Duodenal mucosa (tissue), 2 donors: Measurements from ENCODE around the gene PREP.
"Not testable (repeated sequence)": the region's sequence is repeated elsewhere in the genome, so short reads cannot be mapped to it uniquely, and the experiment has no call there.

Experiments
- H3K27ac ChIP-seq: one replicate; pipeline ENCODE4 v1.7.0; 2013; ENCODE audit warnings: low read depth, low read length
- H3K27me3 ChIP-seq, 2 donors: one replicate each; pipeline ENCODE4 v1.7.0; 2013; ENCODE audit warnings: low read length in 2 of 2, control low read depth in 1 of 2; ENCODE audit not compliant: insufficient read depth in 2 of 2, control insufficient read depth in 1 of 2
- H3K36me3 ChIP-seq, 2 donors: one replicate each; pipeline ENCODE4 v1.7.0; 2013; ENCODE audit warnings: low read length in 2 of 2, control low read depth in 1 of 2; ENCODE audit not compliant: insufficient read depth in 2 of 2, control insufficient read depth in 1 of 2
- H3K4me1 ChIP-seq, 2 donors: one replicate each; pipeline ENCODE4 v1.7.0; 2013; ENCODE audit warnings: low read length in 2 of 2, control low read depth in 1 of 2; ENCODE audit not compliant: insufficient read depth in 2 of 2, control insufficient read depth in 1 of 2
- H3K4me3 ChIP-seq, 2 donors: one replicate each; pipeline ENCODE4 v1.7.0; 2013; ENCODE audit warnings: low read length in 2 of 2, low read depth in 1 of 2
- H3K9ac ChIP-seq, 2 donors: one replicate each; pipeline ENCODE4 v1.7.0; 2013; ENCODE audit warnings: low read length in 2 of 2, low read depth in 1 of 2
- H3K9me3 ChIP-seq, 2 donors: one replicate each; pipeline ENCODE4 v1.7.0; 2013; ENCODE audit warnings: low read length in 2 of 2, control low read depth in 1 of 2; ENCODE audit not compliant: control insufficient read depth in 1 of 2

PREP gene

GRCh38 chr6:105259913-105260889 is 142.7 kb downstream of the PREP start:
- Histone ChIP-seq H3K4me3 (no peak overlapping the region), H3K9ac (no peak overlapping the region), H3K27me3 (no peaks in the 10 kb centered on the region), H3K4me1 (peaks cover 0 to 5% of the 10 kb centered on the region in 2 donors), H3K27ac (no peak overlapping the region), H3K9me3 (no peaks in the 10 kb centered on the region), H3K36me3 (no peaks in the 10 kb centered on the region)

DNA sequence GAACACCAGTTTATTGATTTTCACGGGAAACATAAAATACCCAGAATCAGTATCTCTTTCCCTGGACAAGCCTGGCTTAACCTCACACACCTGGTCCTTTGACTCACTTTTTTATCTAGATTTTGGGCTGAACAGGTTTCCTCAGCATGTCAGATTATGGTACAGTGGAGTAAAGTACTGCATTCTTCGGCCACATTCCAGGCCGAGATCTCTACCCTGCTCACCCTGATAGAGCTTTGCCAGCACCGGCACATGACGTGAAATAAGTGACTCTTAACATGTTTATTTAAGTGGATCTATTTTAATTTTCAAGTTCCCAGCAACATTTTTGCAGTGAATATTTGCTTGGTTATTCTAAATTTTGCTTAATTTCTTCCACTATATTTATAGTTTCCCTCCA is 144.1 kb downstream of the PREP start:
- no peak overlapping the region for H3K27ac ChIP-seq
- H3K4me1 ChIP-seq: peaks cover 0 to 5% of the 10 kb centered on the region in 2 donors
- no peaks in the 10 kb centered on the region for H3K36me3 ChIP-seq
- no peaks in the 10 kb centered on the region for H3K9me3 ChIP-seq
- H3K4me3 ChIP-seq: no peak overlapping the region
- H3K9ac ChIP-seq: no peak overlapping the region
- no peaks in the 10 kb centered on the region for H3K27me3 ChIP-seq

DNA sequence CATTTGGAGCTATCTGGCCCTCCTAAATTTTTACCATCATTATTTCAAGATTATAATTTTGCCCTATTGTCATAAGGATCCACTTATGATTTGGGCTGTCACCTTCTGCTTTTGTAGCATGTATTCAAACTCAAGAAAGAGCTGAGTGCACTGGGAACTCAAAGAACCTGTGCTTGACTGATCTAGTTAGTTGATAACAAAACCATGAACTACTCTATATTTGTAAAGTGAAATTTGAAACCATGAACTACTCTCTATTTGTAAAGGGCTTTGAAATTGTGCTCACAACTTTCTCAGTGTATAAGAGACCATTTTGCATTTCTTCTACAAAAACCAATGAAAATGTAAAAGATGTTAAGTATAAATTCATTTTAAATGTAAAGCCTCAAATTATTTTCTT is 145.5 kb downstream of the PREP start:
- H3K4me3 ChIP-seq: no peak overlapping the region
- H3K36me3 ChIP-seq: no peaks in the 10 kb centered on the region
- no peaks in the 10 kb centered on the region for H3K27me3 ChIP-seq
- H3K9ac ChIP-seq: no peak overlapping the region
- H3K27ac ChIP-seq: no peak overlapping the region
- H3K4me1 ChIP-seq: peaks cover 0 to 5% of the 10 kb centered on the region in 2 donors
- H3K9me3 ChIP-seq: no peaks in the 10 kb centered on the region

GRCh38 chr6:105256619-105257018 is 146.3 kb downstream of the PREP start:
- no peak overlapping the region for H3K27ac ChIP-seq
- H3K4me1 ChIP-seq: peaks cover 0 to 5% of the 10 kb centered on the region in 2 donors
- H3K9me3 ChIP-seq: no peaks in the 10 kb centered on the region
- H3K4me3 ChIP-seq: no peak overlapping the region
- H3K27me3 ChIP-seq: no peaks in the 10 kb centered on the region
- H3K9ac ChIP-seq: no peak overlapping the region
- no peaks in the 10 kb centered on the region for H3K36me3 ChIP-seq

DNA sequence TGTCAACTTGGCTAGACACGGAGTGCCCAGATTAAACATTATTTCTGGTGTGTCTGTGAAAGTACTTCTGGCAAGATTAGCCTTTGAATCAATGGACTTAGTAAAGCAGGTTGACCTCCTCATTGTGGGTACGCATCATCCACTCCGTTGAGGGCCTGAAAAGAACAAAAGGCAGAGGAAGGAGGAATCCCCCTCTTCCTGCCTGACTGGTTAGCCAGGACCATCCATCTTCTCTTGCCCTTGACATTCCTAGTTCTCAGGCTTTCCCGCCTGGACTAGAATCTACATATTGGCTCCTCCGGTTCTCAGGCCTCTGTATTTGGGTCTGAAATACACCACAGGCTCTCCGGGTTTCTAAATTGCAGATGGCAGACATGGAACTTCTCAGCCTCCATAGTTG is 149.1 kb downstream of the PREP start:
- Histone ChIP-seq H3K27me3 (no peaks in the 10 kb centered on the region), H3K4me1 (no peaks in the 10 kb centered on the region), H3K9me3 (no peaks in the 10 kb centered on the region), H3K27ac (no peak overlapping the region), H3K36me3 (no peaks in the 10 kb centered on the region), H3K9ac (no peak overlapping the region), H3K4me3 (no peak overlapping the region)

GRCh38 chr6:105251689-105252088 is 151.2 kb downstream of the PREP start:
- Histone ChIP-seq H3K36me3 (no peaks in the 10 kb centered on the region), H3K4me1 (no peaks in the 10 kb centered on the region), H3K27ac (no peak overlapping the region), H3K27me3 (no peaks in the 10 kb centered on the region), H3K9me3 (no peaks in the 10 kb centered on the region), H3K9ac (no peak overlapping the region), H3K4me3 (no peak overlapping the region)

DNA sequence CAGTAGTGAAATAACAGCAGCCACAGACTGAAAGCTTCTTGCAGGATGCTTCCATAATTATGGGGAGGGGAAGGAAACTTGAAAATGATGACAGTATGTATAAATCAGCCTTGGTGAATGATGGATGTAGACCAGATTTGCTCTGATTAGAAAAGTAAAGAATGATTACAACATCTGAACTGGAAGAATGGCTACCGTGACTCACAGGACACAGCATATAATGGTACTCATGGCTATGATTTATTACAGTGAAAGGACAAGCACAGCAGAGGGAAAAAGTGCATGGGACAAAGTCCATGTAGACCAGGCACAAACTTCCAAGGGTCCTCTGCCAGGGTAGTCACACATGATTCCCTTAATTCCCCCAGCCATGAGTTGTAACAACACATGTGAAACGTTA is 152.3 kb downstream of the PREP start:
- H3K4me1 ChIP-seq: no peaks in the 10 kb centered on the region
- H3K9me3 ChIP-seq: no peaks in the 10 kb centered on the region
- H3K4me3 ChIP-seq: no peak overlapping the region
- H3K27me3 ChIP-seq: no peaks in the 10 kb centered on the region
- H3K27ac ChIP-seq: no peak overlapping the region
- no peaks in the 10 kb centered on the region for H3K36me3 ChIP-seq
- H3K9ac ChIP-seq: no peak overlapping the region

GRCh38 chr6:105243487-105243886 is 159.4 kb downstream of the PREP start:
- H3K27ac ChIP-seq: no peak overlapping the region
- no peak overlapping the region for H3K9ac ChIP-seq
- no peaks in the 10 kb centered on the region for H3K4me1 ChIP-seq
- H3K36me3 ChIP-seq: no peaks in the 10 kb centered on the region
- no peaks in the 10 kb centered on the region for H3K27me3 ChIP-seq
- no peaks in the 10 kb centered on the region for H3K9me3 ChIP-seq
- no peak overlapping the region for H3K4me3 ChIP-seq

GRCh38 chr6:105235155-105235554 is 167.7 kb downstream of the PREP start:
- Histone ChIP-seq H3K9ac (no peak overlapping the region), H3K36me3 (no peaks in the 10 kb centered on the region), H3K9me3 (peaks cover 3 to 5% of the 10 kb centered on the region in 2 donors), H3K4me1 (no peaks in the 10 kb centered on the region), H3K27me3 (no peaks in the 10 kb centered on the region), H3K4me3 (no peak overlapping the region), H3K27ac (no peak overlapping the region)

DNA sequence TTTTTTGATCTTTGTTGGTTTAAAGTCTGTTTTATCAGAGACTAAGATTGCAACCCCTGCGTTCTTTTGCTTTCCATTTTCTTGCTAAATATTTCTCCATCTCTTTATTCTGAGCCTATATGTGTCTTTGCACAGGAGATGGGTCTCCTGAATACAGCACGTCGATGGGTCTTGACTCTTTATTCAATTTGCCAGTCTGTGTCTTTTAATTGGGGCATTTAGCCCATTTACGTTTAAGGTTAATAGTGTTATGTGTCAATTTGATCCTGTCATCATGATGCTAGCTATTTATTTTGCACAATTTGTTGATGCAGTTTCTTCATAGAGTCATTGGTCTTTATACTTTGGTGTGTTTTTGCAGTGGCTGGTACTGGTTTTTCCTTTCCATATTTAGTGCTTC is 171.1 kb downstream of the PREP start:
- not testable (repeated sequence) for H3K27ac ChIP-seq, H3K4me3 ChIP-seq, H3K27me3 ChIP-seq, H3K4me1 ChIP-seq, H3K36me3 ChIP-seq, H3K9me3 ChIP-seq, H3K9ac ChIP-seq
